Nephron (organoid): ENCODE data around the gene KRT75.
"Not testable (repeated sequence)": the region's sequence is repeated elsewhere in the genome, so short reads cannot be mapped to it uniquely, and the experiment has no call there.

ENCODE experiments used
- H3K27ac Mint-ChIP-seq, 3 experiments: 2 replicates each; pipeline ENCODE4 v1.8.0; 2020; ENCODE audit warnings: mixed read lengths in 3 of 3, mild to moderate bottlenecking in 2 of 3, moderate library complexity in 1 of 3
- H3K27me3 Mint-ChIP-seq: 2 replicates; pipeline ENCODE4 v1.8.0; 2021; ENCODE audit warnings: low read depth, mild to moderate bottlenecking, moderate library complexity, mixed read lengths
- H3K36me3 Mint-ChIP-seq: 2 replicates; pipeline ENCODE4 v1.8.0; 2020; ENCODE audit warnings: low read depth, mixed read lengths
- H3K4me1 Mint-ChIP-seq: 2 replicates; pipeline ENCODE4 v1.8.0; 2020; ENCODE audit warnings: mixed read lengths
- H3K4me3 Mint-ChIP-seq, 3 experiments: 2 replicates each; pipeline ENCODE4 v1.8.0; 2020; ENCODE audit warnings: mild to moderate bottlenecking in 3 of 3, mixed read lengths in 3 of 3, moderate library complexity in 2 of 3
- H3K9me3 Mint-ChIP-seq: 2 replicates; pipeline ENCODE4 v1.8.0; 2020; ENCODE audit warnings: mixed read lengths
- TF ChIP-seq, protein P1 (sequence below), 3 experiments: fragments of 200-600 bp; sonication (generic); IDR thresholded peaks; one replicate each; pipeline ENCODE4 v1.5.0; 2021; ENCODE audit warnings: antibody characterized with exemption in 3 of 3; ENCODE audit not compliant: unreplicated experiment in 3 of 3

KRT75 gene

DNA sequence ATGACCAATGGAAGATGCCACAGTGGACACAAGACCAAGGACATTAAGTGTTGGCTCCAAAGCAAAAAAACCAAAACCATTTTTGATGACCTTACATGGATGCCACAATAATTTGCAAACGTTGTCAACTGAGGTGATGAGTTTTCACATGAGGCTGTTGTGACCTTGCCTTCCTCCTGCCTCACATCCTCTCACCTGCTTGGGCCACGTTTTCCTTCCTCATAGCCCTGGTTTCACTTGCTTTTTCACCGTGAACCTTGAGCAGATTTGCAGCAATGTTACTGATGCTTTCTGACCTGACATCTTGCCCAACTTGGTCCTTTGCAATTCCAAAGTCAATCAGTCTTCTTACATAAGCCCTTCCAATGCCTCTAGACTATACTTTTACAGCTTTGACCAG, 14.1 kb upstream of the KRT75 start:
- Mint-ChIP-seq H3K4me3 (no peak overlapping the region), H3K36me3 (no peaks in the 10 kb centered on the region), H3K4me1 (no peaks in the 10 kb centered on the region), H3K27me3 (peaks cover 8% of the 10 kb centered on the region), H3K27ac (no peak overlapping the region), H3K9me3 (no peaks in the 10 kb centered on the region)
- TF ChIP-seq, protein P1, sequence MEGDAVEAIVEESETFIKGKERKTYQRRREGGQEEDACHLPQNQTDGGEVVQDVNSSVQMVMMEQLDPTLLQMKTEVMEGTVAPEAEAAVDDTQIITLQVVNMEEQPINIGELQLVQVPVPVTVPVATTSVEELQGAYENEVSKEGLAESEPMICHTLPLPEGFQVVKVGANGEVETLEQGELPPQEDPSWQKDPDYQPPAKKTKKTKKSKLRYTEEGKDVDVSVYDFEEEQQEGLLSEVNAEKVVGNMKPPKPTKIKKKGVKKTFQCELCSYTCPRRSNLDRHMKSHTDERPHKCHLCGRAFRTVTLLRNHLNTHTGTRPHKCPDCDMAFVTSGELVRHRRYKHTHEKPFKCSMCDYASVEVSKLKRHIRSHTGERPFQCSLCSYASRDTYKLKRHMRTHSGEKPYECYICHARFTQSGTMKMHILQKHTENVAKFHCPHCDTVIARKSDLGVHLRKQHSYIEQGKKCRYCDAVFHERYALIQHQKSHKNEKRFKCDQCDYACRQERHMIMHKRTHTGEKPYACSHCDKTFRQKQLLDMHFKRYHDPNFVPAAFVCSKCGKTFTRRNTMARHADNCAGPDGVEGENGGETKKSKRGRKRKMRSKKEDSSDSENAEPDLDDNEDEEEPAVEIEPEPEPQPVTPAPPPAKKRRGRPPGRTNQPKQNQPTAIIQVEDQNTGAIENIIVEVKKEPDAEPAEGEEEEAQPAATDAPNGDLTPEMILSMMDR (IDR thresholded peaks at IDR 0.05; ENCODE audit: unreplicated experiment in 3 of 3), result no peak

DNA sequence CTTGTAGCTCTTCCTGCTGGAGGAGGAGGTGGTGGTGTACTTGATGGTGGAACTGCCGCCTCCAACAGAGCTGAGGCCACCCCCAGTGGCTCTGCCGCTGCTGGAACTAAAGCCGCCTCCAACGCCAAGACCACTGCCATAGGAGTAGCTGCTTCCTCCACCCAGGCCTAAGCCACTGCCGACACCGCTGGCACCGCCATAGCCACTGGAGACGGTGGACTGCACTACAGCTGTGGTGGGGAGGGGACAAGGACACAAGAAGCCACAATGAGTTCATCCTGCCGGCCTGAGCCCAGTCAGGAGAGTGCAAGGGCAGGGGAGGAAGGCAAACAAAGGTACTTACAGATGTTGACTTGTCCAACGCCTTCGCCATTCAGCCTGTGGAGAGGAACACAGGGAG, 13.0 kb upstream of the KRT75 start:
- H3K36me3 Mint-ChIP-seq, H3K4me1 Mint-ChIP-seq, H3K27ac Mint-ChIP-seq, H3K9me3 Mint-ChIP-seq, H3K4me3 Mint-ChIP-seq, H3K27me3 Mint-ChIP-seq: not testable (repeated sequence)

DNA sequence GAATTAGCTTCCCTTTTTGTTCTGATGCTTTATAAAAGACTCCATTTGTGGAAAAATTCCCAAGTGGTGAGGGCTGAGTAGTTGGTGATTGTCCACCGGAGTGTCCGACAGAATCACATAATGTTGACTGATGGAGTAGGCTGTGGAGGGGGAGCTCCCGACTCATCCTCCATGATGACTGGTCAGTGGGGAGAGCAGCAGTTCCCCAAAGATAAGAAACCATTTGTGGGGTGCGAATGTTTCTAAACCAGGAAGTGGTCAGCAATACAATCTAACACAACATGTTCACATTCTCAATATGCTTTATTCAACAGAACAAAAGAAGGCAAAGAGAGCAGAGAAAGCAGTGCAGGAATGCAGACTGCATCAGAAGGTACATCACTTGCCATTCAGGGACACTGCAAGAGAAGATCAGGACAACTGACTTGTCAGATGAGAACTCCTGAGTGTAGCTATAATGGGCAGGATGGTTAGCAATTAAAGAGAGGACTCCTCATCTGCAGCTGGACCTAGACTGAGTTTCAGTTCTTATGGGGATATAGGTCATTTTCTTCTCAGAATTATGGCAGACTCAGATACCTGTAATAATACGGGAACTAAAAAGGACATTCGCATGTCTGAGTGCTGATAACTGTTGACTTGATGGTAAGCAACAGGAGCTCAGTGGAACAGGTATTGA, 12.3 kb upstream of the KRT75 start:
- Mint-ChIP-seq H3K9me3 (no peaks in the 10 kb centered on the region), H3K4me3 (no peak overlapping the region), H3K4me1 (peaks cover 6% of the 10 kb centered on the region), H3K36me3 (no peaks in the 10 kb centered on the region), H3K27ac (no peak overlapping the region), H3K27me3 (peaks cover 9% of the 10 kb centered on the region)
- TF ChIP-seq, protein P1 (IDR thresholded peaks at IDR 0.05; ENCODE audit: unreplicated experiment in 3 of 3), result no peak

DNA sequence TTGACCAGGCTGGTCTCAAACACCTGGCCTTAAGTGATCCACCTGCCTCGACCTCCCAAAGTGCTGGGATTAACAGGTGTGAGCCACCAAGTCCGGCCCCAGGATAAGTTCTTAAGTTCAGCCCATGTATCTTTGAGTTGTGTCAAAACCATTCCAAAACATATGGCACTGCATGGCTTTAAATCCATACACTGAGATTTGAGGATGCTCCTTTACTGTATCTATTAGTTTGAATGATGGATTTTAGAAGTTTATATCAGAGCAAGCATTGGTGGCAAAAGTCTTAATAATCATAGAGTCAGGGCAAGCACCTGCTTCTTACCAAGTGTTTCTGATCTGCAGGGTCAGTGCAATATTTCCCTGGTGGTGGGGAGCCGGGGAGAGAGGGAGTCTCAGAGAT, 11.7 kb upstream of the KRT75 start:
- H3K27me3 Mint-ChIP-seq, result peaks cover 9% of the 10 kb centered on the region
- TF ChIP-seq, protein P1 (IDR thresholded peaks at IDR 0.05; ENCODE audit: unreplicated experiment in 3 of 3), result no peak
- H3K36me3 Mint-ChIP-seq, result no peaks in the 10 kb centered on the region
- H3K4me1 Mint-ChIP-seq, result peaks cover 6% of the 10 kb centered on the region
- H3K4me3 Mint-ChIP-seq, result no peak overlapping the region
- no peak overlapping the region for H3K27ac Mint-ChIP-seq
- no peaks in the 10 kb centered on the region for H3K9me3 Mint-ChIP-seq

DNA sequence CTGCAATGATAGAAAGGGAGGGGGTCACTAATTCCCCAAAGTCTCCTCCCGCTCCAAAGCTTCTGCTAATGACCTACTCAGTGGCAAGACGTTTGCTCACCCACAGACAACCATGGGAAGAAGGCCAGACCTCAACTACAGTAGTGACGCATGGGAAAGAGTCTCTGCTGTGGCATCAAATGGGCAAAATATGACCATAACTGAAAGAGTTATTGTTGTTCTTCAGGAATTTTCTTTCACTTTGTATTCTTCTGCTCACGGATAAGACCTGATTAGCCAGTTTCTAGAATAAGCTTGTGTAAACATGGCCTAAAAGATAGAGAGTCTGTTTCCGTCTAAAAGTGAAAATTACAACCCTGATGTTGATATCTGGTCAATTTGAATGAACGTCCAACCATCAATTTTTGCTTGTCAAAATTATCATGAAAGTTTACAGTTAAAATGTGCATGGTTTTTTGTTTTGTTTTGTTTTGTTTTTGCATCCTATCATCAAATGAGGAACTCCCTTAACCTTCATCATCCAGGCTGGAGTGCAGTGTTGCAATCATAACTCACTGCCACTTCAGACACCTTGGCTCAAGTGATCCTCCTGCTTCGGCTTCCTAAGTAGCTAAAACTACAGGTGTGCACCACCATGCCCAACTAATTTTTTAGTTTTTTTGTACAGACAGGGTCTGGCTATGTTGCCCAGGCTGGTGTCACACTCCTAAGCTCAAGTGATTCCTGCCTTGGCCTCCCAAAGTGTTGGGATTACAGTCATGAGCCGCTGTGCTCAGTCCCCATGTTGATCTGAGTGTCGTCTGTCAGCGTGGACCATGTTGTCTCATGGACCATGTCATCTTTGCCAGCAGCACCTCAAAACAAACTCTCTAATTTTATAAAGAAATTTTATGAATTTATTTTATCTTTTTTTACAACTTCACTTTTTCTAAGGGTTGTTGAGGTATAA, 10.8 kb upstream of the KRT75 start:
- TF ChIP-seq, protein P1 (IDR thresholded peaks at IDR 0.05; ENCODE audit: unreplicated experiment in 3 of 3), result no peak
- H3K27me3 Mint-ChIP-seq, result peaks cover 9% of the 10 kb centered on the region
- H3K36me3 Mint-ChIP-seq, result no peaks in the 10 kb centered on the region
- peaks cover 6% of the 10 kb centered on the region for H3K4me1 Mint-ChIP-seq
- H3K4me3 Mint-ChIP-seq, result no peak overlapping the region
- no peak overlapping the region for H3K27ac Mint-ChIP-seq
- H3K9me3 Mint-ChIP-seq, result no peaks in the 10 kb centered on the region

GRCh38 chr12:52443966-52444365, 9.8 kb upstream of the KRT75 start:
- Mint-ChIP-seq H3K27me3 (peaks cover 9% of the 10 kb centered on the region), H3K4me1 (peaks cover 6% of the 10 kb centered on the region), H3K27ac (no peak overlapping the region), H3K9me3 (no peaks in the 10 kb centered on the region), H3K4me3 (no peak overlapping the region), H3K36me3 (no peaks in the 10 kb centered on the region)
- TF ChIP-seq, protein P1 (IDR thresholded peaks at IDR 0.05; ENCODE audit: unreplicated experiment in 3 of 3), result no peak
